Measurements from ENCODE around the gene POLG2.

Gene POLG2

GRCh38 chr17:64502021-64502420 is 5.2 kb upstream of the POLG2 start:
- Histone ChIP-seq H3K79me2 (ENCODE audit: control insufficient read depth, low read length) (peaks cover 71% of the 10 kb centered on the region), H3F3A (ENCODE audit: control insufficient read depth, insufficient read depth) (peaks cover 84% of the 10 kb centered on the region), H3K4me1 (ENCODE audit: control insufficient read depth, low read length) (peaks cover 78% of the 10 kb centered on the region), H3K9me2 (replicated peaks; ENCODE audit: control insufficient read depth, low read length) (no peaks in the 10 kb centered on the region), H3K27me3 (ENCODE audit: control insufficient read depth, low read length) (no peaks in the 10 kb centered on the region), H4K20me1 (ENCODE audit: control insufficient read depth, insufficient read depth, low read depth, low read length) (peaks cover 47% of the 10 kb centered on the region), H3K4me3 (ENCODE audit: low read length) (no peak overlapping the region), H3K27ac (ENCODE audit: low read depth, low read length) (no peak overlapping the region), H3K36me3 (ENCODE audit: control insufficient read depth, low read length) (peaks cover 93% of the 10 kb centered on the region), H3K4me2 (ENCODE audit: low read length) (peak overlapping the region; percentile 64; the same call in 1 of the 2 replicates), H3K9me3 (ENCODE audit: control insufficient read depth, insufficient read depth, low read length) (no peaks in the 10 kb centered on the region)
- no peak for TF ChIP-seq CTCF (IDR thresholded peaks at IDR 0.05; ENCODE audit: low read depth, low read length, poor library complexity, severe bottlenecking)
- no peak for TF ChIP-seq EZH2phosphoT487 (IDR thresholded peaks at IDR 0.05; ENCODE audit: borderline replicate concordance, low read length)

- H4K20me1 ChIP-seq (ENCODE audit: control insufficient read depth, insufficient read depth, low read depth, low read length): peaks cover 47% of the 10 kb centered on the region
- no peak overlapping the region for H3K4me3 ChIP-seq (ENCODE audit: low read length)
- peaks cover 78% of the 10 kb centered on the region for H3K4me1 ChIP-seq (ENCODE audit: control insufficient read depth, low read length)
- TF ChIP-seq EZH2phosphoT487 (IDR thresholded peaks at IDR 0.05; ENCODE audit: borderline replicate concordance, low read length) (no peak), CTCF (IDR thresholded peaks at IDR 0.05; ENCODE audit: low read depth, low read length, poor library complexity, severe bottlenecking) (no peak)
- peaks cover 89% of the 10 kb centered on the region for H3K36me3 ChIP-seq (ENCODE audit: control insufficient read depth, low read length)
- H3K9me2 ChIP-seq (replicated peaks; ENCODE audit: control insufficient read depth, low read length): no peaks in the 10 kb centered on the region
- H3K4me2 ChIP-seq (ENCODE audit: low read length): peak overlapping the region; percentile 64
- no peaks in the 10 kb centered on the region for H3K9me3 ChIP-seq (ENCODE audit: control insufficient read depth, insufficient read depth, low read length)
- no peaks in the 10 kb centered on the region for H3K27me3 ChIP-seq (ENCODE audit: control insufficient read depth, low read length)
- no peak overlapping the region for H3K27ac ChIP-seq (ENCODE audit: low read depth, low read length)
- H3K79me2 ChIP-seq (ENCODE audit: control insufficient read depth, low read length): peaks cover 71% of the 10 kb centered on the region
- peaks cover 84% of the 10 kb centered on the region for H3F3A ChIP-seq (ENCODE audit: control insufficient read depth, insufficient read depth)
These were observed 4.3 kb upstream of the POLG2 start for GRCh38 chr17:64500862-64501765.

GRCh38 chr17:64500487-64500859 is 3.6 kb upstream of the POLG2 start:
- H3K27ac ChIP-seq (ENCODE audit: low read depth, low read length): no peak overlapping the region
- H3K27me3 ChIP-seq (ENCODE audit: control insufficient read depth, low read length): no peaks in the 10 kb centered on the region
- peaks cover 86% of the 10 kb centered on the region for H3K36me3 ChIP-seq (ENCODE audit: control insufficient read depth, low read length)
- peaks cover 78% of the 10 kb centered on the region for H3K4me1 ChIP-seq (ENCODE audit: control insufficient read depth, low read length)
- no peaks in the 10 kb centered on the region for H3K9me3 ChIP-seq (ENCODE audit: control insufficient read depth, insufficient read depth, low read length)
- no peak overlapping the region for H3K4me3 ChIP-seq (ENCODE audit: low read length)
- peaks cover 71% of the 10 kb centered on the region for H3K79me2 ChIP-seq (ENCODE audit: control insufficient read depth, low read length)
- H3F3A ChIP-seq (ENCODE audit: control insufficient read depth, insufficient read depth): peaks cover 82% of the 10 kb centered on the region
- H3K9me2 ChIP-seq (replicated peaks; ENCODE audit: control insufficient read depth, low read length): no peaks in the 10 kb centered on the region
- H4K20me1 ChIP-seq (ENCODE audit: control insufficient read depth, insufficient read depth, low read depth, low read length): peaks cover 45% of the 10 kb centered on the region
- peak overlapping the region; percentile 64 for H3K4me2 ChIP-seq (ENCODE audit: low read length)
- TF ChIP-seq EZH2phosphoT487 (IDR thresholded peaks at IDR 0.05; ENCODE audit: borderline replicate concordance, low read length) (no peak), CTCF (IDR thresholded peaks at IDR 0.05; ENCODE audit: low read depth, low read length, poor library complexity, severe bottlenecking) (no peak)

Measured in DOHH2 (cell line).